Right lobe of liver (tissue), 6 donors: ENCODE data around the gene CSF1R. TPM values are rescaled to one million over a fixed set of nuclear protein-coding genes. Genes with fewer than 3 reads are reported as not detected.

Experiments
- ATAC-seq, 4 donors: fragments of 200-7000 bp; cut with Tn5 transposase; one replicate each; pipeline ENCODE4 v1.9.1; 2020; ENCODE audit warnings: mild to moderate bottlenecking in 4 of 4, moderate library complexity in 4 of 4
- DNase-seq, 3 donors: peaks; one replicate each; pipeline ENCODE4 v3.0.0-alpha.2; 2020
- H3K27ac ChIP-seq, 3 donors: fragments of 200-600 bp; one replicate each; pipeline ENCODE4 v1.8.0; 2022
- H3K27me3 ChIP-seq, 2 donors: fragments of 200-600 bp; one replicate each; pipeline ENCODE4 v1.8.0; 2022
- H3K36me3 ChIP-seq, 4 donors: fragments of 200-600 bp; sonication (generic) in 1 of 4; one replicate each; pipeline versions ENCODE4 v1.5.1 to v1.8.0; 2017 to 2022; ENCODE audit warnings: control low read depth in 1 of 4
- H3K4me1 ChIP-seq, 4 donors: fragments of 200-600 bp; sonication (generic) in 1 of 4; one replicate each; pipeline versions ENCODE4 v1.5.1 to v1.8.0; 2017 to 2022; ENCODE audit warnings: control low read depth in 1 of 4
- H3K4me3 ChIP-seq, 3 donors: fragments of 200-600 bp; one replicate each; pipeline ENCODE4 v1.8.0; 2022
- H3K9me3 ChIP-seq, 4 donors: fragments of 200-600 bp; sonication (generic) in 1 of 4; one replicate each; pipeline versions ENCODE4 v1.5.1 to v1.8.0; 2017 to 2022; ENCODE audit warnings: control low read depth in 1 of 4
- POLR2A ChIP-seq: fragments of 450-650 bp; IDR thresholded peaks from one replicate; pipeline ENCODE4 v1.6.1; 2017; ENCODE audit warnings: antibody characterized with exemption, mild to moderate bottlenecking
- WGBS: methylation state at CpG from one replicate; pipeline ENCODE4 v1.1.6; 2018; ENCODE audit warnings: low coverage, low lambda C conversion rate; ENCODE audit not compliant: insufficient coverage; ENCODE audit errors: missing lambda C conversion rate; 5-methylcytosine and 5-hydroxymethylcytosine counted together
- intact Hi-C, 2 donors: fragments of 100-400 bp; cut with DNase I; formaldehyde crosslinking; loops; one replicate each; pipeline versions ENCODE4 v1.11.2 to v1.14.1; 2022
- total RNA-seq, 6 experiments: library from RNA; depleted of rRNA in 2 of 6; stranded (reverse); fragments of >200 nt in 2 of 6; fragmentation: NEBNext Ultra II Directional in 3 of 6; extraction: Animal tissue kit (Norgen Biotek cat#: 25700) in 3 of 6; gene quantifications; one replicate each; pipeline versions ENCODE4 v1.1.0 to v1.2.4, GENCODE V29; 2016 to 2023
- TF ChIP-seq, protein P1 (sequence below), 4 donors: fragments of 200-600 bp in 3 of 4; fragments of 450-650 bp in 1 of 4; IDR thresholded peaks; one replicate each; pipeline versions ENCODE4 v1.5.1 to v1.8.0; 2016 to 2022; ENCODE audit warnings: antibody characterized with exemption in 4 of 4, mild to moderate bottlenecking in 2 of 4
- donor health status: DM: no; HTN: yes; CAD: no.
- donor health status: DM: no; HTN: no; CAD: no.
- donor health status: DM: no; HTN: no; CAD: no.
- donor health status: DM: no; HTN: yes; CAD: no.
- donor health status: DM: no; HTN: yes; CAD: no.

The CSF1R gene
- total RNA-seq, 6 experiments from 2014 or later: 13.0 to 45.1 (median 16.3) TPM

DNA sequence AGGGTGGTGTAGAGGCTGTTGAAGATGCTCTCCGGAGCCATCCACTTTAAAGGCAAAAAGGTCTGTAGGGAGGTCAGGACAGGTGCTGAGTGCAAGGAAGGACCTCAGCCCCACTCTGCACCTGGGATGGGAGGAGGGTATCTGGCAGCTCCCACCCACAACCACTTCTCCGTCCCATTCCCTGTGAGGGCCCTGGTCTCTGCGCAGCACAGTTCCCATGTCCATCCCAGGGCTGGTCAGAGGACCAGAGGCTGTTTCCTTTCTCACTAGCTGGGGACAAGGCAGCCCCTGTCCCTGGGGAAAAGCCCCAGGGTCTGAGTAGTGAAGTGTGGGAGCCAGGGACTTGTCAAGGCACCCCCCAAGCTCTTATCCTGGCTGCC, 33.7 kb upstream of the CSF1R start:
- intact Hi-C loops: no loop called here
- H3K36me3 ChIP-seq: no peaks in the 10 kb centered on the region
- WGBS: no CpG with 5 or more reads among the region's 3 CpGs

DNA sequence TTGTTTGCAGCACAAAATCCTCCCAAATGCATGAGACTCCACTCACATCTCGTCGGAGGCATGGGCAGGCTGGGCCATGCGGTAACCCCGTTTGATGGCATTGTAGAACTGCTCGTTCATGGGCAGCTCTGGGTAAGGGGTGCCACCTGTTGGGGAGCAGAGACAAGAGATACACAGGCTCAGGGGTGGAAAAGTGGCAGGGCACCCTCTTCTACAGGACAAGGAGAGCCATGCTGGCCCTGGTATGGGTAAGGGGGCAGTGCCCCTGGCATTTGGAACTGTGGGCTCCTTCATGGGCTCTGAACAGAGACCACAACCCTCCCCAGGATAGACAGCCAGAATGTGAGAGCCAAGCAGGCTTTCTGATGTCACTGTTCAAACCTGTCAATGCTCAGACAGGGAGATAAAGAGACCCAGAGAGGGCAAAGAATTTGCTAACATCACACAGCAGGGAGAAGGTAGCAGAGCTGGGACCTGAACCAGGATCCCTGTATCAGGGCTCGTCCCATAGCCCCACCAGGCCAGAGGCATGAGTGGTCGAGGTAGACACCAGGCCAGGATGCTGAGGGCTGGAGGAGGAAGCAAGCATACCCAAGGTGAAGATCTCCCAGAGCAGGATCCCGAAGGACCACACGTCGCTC, 33.2 kb upstream of the CSF1R start:
- DNase-seq: peak in 1 of 3 donors; percentile 40
- Histone ChIP-seq H3K4me3 (no peak overlapping the region), H3K27ac (no peak overlapping the region), H3K9me3 (no peaks in the 10 kb centered on the region), H3K36me3 (no peaks in the 10 kb centered on the region), H3K4me1 (no peaks in the 10 kb centered on the region), H3K27me3 (no peaks in the 10 kb centered on the region)
- intact Hi-C loops: no loop called here
- TF ChIP-seq, protein P1, sequence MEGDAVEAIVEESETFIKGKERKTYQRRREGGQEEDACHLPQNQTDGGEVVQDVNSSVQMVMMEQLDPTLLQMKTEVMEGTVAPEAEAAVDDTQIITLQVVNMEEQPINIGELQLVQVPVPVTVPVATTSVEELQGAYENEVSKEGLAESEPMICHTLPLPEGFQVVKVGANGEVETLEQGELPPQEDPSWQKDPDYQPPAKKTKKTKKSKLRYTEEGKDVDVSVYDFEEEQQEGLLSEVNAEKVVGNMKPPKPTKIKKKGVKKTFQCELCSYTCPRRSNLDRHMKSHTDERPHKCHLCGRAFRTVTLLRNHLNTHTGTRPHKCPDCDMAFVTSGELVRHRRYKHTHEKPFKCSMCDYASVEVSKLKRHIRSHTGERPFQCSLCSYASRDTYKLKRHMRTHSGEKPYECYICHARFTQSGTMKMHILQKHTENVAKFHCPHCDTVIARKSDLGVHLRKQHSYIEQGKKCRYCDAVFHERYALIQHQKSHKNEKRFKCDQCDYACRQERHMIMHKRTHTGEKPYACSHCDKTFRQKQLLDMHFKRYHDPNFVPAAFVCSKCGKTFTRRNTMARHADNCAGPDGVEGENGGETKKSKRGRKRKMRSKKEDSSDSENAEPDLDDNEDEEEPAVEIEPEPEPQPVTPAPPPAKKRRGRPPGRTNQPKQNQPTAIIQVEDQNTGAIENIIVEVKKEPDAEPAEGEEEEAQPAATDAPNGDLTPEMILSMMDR (IDR thresholded peaks at IDR 0.05): no peak
- TF ChIP-seq POLR2A: no peak
- 82% methylated on average over 2 of the region's 10 CpGs for WGBS
- no peak for ATAC-seq

More for the DNA sequence above, 33.7 kb upstream of the CSF1R start:
- ATAC-seq (no peak), DNase-seq (peak in 1 of 3 donors; percentile 26)
- no peaks in the 10 kb centered on the region for H3K9me3 ChIP-seq
- TF ChIP-seq POLR2A: no peak
- TF ChIP-seq, protein P1 (IDR thresholded peaks at IDR 0.05): no peak
- H3K27ac ChIP-seq: no peak overlapping the region
- no peaks in the 10 kb centered on the region for H3K27me3 ChIP-seq
- no peak overlapping the region for H3K4me3 ChIP-seq
- no peaks in the 10 kb centered on the region for H3K4me1 ChIP-seq

DNA sequence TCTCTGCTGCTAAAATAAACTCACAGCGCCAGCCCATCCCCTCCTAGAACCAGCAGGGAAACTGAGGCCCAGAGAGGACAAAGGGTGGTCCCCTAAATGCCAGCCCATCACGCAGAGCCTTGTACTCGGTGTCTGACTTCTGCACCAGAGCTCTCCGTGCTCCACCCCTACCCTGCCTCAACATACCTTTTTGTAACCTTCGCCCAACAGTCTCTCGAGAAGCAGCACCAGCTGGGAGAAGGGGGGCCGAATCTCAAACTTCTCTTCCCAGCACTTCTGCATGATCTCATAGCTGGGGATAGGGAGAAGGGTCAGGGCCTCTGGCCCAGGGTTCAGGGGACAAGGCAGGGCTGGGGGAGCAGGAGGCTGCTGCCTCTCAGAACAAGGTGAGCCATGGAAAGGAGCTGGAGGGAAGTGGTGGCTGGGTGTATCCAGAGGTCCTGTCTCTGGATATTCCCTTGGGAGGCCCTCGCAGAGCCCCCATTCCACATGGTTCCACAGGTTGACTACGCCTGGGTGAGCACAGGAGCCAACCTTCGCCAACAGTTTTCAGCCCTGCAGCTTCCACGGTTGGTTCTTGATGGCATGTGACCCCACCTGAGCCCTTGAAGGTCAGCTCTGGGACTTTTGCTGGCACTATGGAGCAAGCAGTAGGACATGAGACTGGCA, 32.3 kb upstream of the CSF1R start:
- no peak for TF ChIP-seq POLR2A
- TF ChIP-seq, protein P1 (IDR thresholded peaks at IDR 0.05): no peak
- DNase-seq: peak in 1 of 3 donors; percentile 28
- 88% methylated on average over 7 of the region's 11 CpGs for whole genome bisulfite sequencing
- Histone ChIP-seq H3K4me3 (no peak overlapping the region), H3K4me1 (no peaks in the 10 kb centered on the region), H3K9me3 (no peaks in the 10 kb centered on the region), H3K36me3 (no peaks in the 10 kb centered on the region), H3K27me3 (no peaks in the 10 kb centered on the region), H3K27ac (no peak overlapping the region)
- no peak for ATAC-seq
- intact Hi-C loops: no loop called here

DNA sequence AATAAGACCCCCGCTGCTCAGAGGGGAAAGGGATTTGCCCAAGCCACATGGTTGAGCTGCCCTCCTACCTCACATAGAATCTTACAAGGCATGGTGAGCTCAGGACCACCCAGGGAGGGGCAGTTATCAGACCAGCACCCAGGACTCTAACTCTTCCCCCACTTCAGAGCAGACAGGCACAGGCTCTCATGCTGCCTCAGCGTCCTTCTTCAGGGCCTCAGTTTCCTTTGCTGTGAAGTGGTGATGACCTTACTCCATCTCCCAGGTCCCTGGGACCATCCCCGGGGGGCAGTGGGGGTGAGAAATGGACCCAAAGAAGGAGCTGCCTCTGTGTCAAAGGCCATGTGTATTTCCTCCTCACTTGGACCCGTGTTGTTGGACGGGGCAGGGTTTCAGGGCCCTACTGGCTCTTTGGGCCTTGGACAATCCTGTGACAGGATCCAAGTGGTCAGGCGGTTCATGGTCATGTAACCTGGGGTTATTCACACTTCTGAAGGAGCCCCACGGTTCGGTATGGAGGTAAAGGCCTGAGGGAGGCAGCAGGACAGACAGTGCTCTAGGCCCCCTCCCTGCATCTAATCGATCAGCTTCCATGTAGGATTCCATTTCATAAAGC, 31.7 kb upstream of the CSF1R start:
- no CpG with 5 or more reads among the region's 9 CpGs for WGBS
- Histone ChIP-seq H3K27ac (no peak overlapping the region), H3K27me3 (no peaks in the 10 kb centered on the region), H3K36me3 (no peaks in the 10 kb centered on the region), H3K4me1 (no peaks in the 10 kb centered on the region), H3K9me3 (no peaks in the 10 kb centered on the region), H3K4me3 (no peak overlapping the region)
- DNase-seq: peak in 1 of 3 donors; percentile 35
- ATAC-seq: no peak
- intact Hi-C loops: no loop called here
- TF ChIP-seq, protein P1 (IDR thresholded peaks at IDR 0.05): no peak
- no peak for TF ChIP-seq POLR2A
